HL-60 (cell line): ENCODE results near the gene ITPRID2.

Source experiments
- DNase-seq, 2 experiments: peaks; one replicate each; pipeline ENCODE4 v3.0.0-alpha.2; 2010 to 2020; ENCODE audit warnings: low read depth in 1 of 2, low spot score in 1 of 2
- H3K27ac ChIP-seq: fragments of 250-450 bp; sonication (Bioruptor Pico); replicated peaks from 2 replicates; pipeline ENCODE4 v1.5.1; 2020; ENCODE audit warnings: mild to moderate bottlenecking, moderate library complexity
- H3K27me3 ChIP-seq: fragments of 250-450 bp; sonication (Bioruptor Pico); 2 replicates; pipeline ENCODE4 v1.5.1; 2021; ENCODE audit warnings: mild to moderate bottlenecking, moderate library complexity; ENCODE audit not compliant: insufficient read depth, poor library complexity, severe bottlenecking
- H3K4me3 ChIP-seq: replicated peaks from 2 replicates; pipeline ENCODE4 v1.5.1; 2011; ENCODE audit warnings: mild to moderate bottlenecking, control low read depth, low read length; ENCODE audit not compliant: insufficient read depth
- CTCF ChIP-seq: IDR thresholded peaks from one replicate; pipeline ENCODE4 v1.5.1; 2011; ENCODE audit warnings: low read length, control low read depth, inconsistent platforms; ENCODE audit not compliant: insufficient read depth
- GABPA ChIP-seq: IDR thresholded peaks from 2 replicates; pipeline ENCODE4 v1.6.1; 2012; ENCODE audit warnings: low read depth
- POLR2AphosphoS5 ChIP-seq: IDR thresholded peaks from 2 replicates; pipeline ENCODE4 v1.6.1; 2012; ENCODE audit warnings: low read depth
- REST ChIP-seq: IDR thresholded peaks from 2 replicates; pipeline ENCODE4 v1.6.1; 2012; ENCODE audit warnings: low read depth; ENCODE audit not compliant: insufficient replicate concordance
- SPI1 ChIP-seq: IDR thresholded peaks from 2 replicates; pipeline ENCODE4 v1.6.1; 2012; ENCODE audit warnings: low read depth, mild to moderate bottlenecking, borderline replicate concordance

Gene ITPRID2

GRCh38 chr2:181937473-181937872, 45.9 kb downstream of the ITPRID2 start:
- peak overlapping the region; percentile 28 for H3K27ac ChIP-seq
- no peaks in the 10 kb centered on the region for H3K27me3 ChIP-seq
- no peak overlapping the region for H3K4me3 ChIP-seq
- TF ChIP-seq GABPA (no peak), SPI1 (peak; percentile 91; the same call in 1 of the 2 replicates)
- DNase-seq, result peak; percentile 31 to 73

- Histone ChIP-seq H3K4me3 (no peak overlapping the region), H3K27ac (no peak overlapping the region), H3K27me3 (no peaks in the 10 kb centered on the region)
- TF ChIP-seq REST (no peak), POLR2AphosphoS5 (no peak), CTCF (no peak), GABPA (no peak)
- DNase-seq, result no peak
These were observed 52.0 kb downstream of the ITPRID2 start for GRCh38 chr2:181943411-181944124.

GRCh38 chr2:181944164-181944913, 52.8 kb downstream of the ITPRID2 start:
- Histone ChIP-seq H3K27me3 (no peaks in the 10 kb centered on the region), H3K27ac (no peak overlapping the region), H3K4me3 (no peak overlapping the region)
- DNase-seq, result no peak
- TF ChIP-seq CTCF (no peak), GABPA (no peak), POLR2AphosphoS5 (no peak), REST (no peak), SPI1 (no peak)

GRCh38 chr2:181944914-181945291, 53.4 kb downstream of the ITPRID2 start:
- no peak for TF ChIP-seq REST
- TF ChIP-seq GABPA, result no peak
- TF ChIP-seq POLR2AphosphoS5, result no peak
- TF ChIP-seq SPI1, result no peak
- TF ChIP-seq CTCF, result no peak
- H3K27me3 ChIP-seq, result no peaks in the 10 kb centered on the region
- DNase-seq, result no peak
- no peak overlapping the region for H3K27ac ChIP-seq
- no peak overlapping the region for H3K4me3 ChIP-seq
